Fibroblast of lung (primary cell): ENCODE results near the gene CTNND2. TPM values are rescaled to one million over a fixed set of nuclear protein-coding genes. Genes with fewer than 3 reads are reported as not detected.

Source experiments
- DNase-seq, 2 donors: peaks; one replicate each; pipeline versions ENCODE4 v3.0.0 to v3.0.0-alpha.2; 2010; ENCODE audit warnings: low read depth in 2 of 2
- H2AFZ ChIP-seq: 2 replicates; pipeline ENCODE4 v1.5.1; 2012; ENCODE audit warnings: low read length, control low read depth, inconsistent platforms
- H3K27ac ChIP-seq: 2 replicates; pipeline ENCODE4 v1.5.1; 2011; ENCODE audit warnings: low read length, control low read depth; ENCODE audit not compliant: insufficient read depth
- H3K27me3 ChIP-seq: 2 replicates; pipeline ENCODE4 v1.5.1; 2011; ENCODE audit warnings: mild to moderate bottlenecking, low read length; ENCODE audit not compliant: control insufficient read depth, insufficient read depth
- H3K36me3 ChIP-seq: 2 replicates; pipeline ENCODE4 v1.5.1; 2011; ENCODE audit warnings: low read length; ENCODE audit not compliant: control insufficient read depth, insufficient read depth
- H3K4me1 ChIP-seq: 2 replicates; pipeline ENCODE4 v1.5.1; 2011; ENCODE audit warnings: low read length; ENCODE audit not compliant: control insufficient read depth, insufficient read depth; ENCODE audit errors: extremely low read depth
- H3K4me2 ChIP-seq: 2 replicates; pipeline ENCODE4 v1.5.1; 2011; ENCODE audit warnings: low read length, control low read depth; ENCODE audit not compliant: insufficient read depth; ENCODE audit errors: extremely low read depth
- H3K4me3 ChIP-seq, 4 experiments: fragments of 200-600 bp in 1 of 4; sonication (generic) in 1 of 4; replicated peaks in 1 of 4; 2 replicates each; pipeline ENCODE4 v1.5.1; 2011 to 2016; ENCODE audit warnings: low read length in 4 of 4, low read depth in 3 of 4, mild to moderate bottlenecking in 3 of 4, control low read depth in 2 of 4, inconsistent platforms in 1 of 4, mixed read lengths in 1 of 4; ENCODE audit not compliant: insufficient read depth in 1 of 4; ENCODE audit errors: control extremely low read depth in 1 of 4
- H3K79me2 ChIP-seq: 2 replicates; pipeline ENCODE4 v1.5.1; 2012; ENCODE audit warnings: mild to moderate bottlenecking, low read length, inconsistent platforms; ENCODE audit not compliant: control insufficient read depth, insufficient read depth
- H3K9ac ChIP-seq: 2 replicates; pipeline ENCODE4 v1.5.1; 2011; ENCODE audit warnings: mild to moderate bottlenecking, low read length, control low read depth; ENCODE audit not compliant: insufficient read depth
- H3K9me3 ChIP-seq: 2 replicates; pipeline ENCODE4 v1.5.1; 2012; ENCODE audit warnings: low read depth, low read length; ENCODE audit not compliant: control insufficient read depth, insufficient read depth
- H4K20me1 ChIP-seq: 2 replicates; pipeline ENCODE4 v1.5.1; 2011; ENCODE audit warnings: low read length; ENCODE audit not compliant: control insufficient read depth, insufficient read depth; ENCODE audit errors: extremely low read depth
- CTCF ChIP-seq, 2 donors: IDR thresholded peaks in 1 of 2; conservative IDR thresholded peaks in 1 of 2; 1 replicate in 1 of 2; 2 replicates in 1 of 2; pipeline ENCODE4 v1.5.1; 2011 to 2012; ENCODE audit warnings: low read length in 2 of 2, control low read depth in 1 of 2, inconsistent platforms in 1 of 2, low read depth in 1 of 2, mild to moderate bottlenecking in 1 of 2
- EZH2 ChIP-seq: IDR thresholded peaks from 2 replicates; pipeline ENCODE4 v1.5.1; 2012; ENCODE audit warnings: low read length, control low read depth, mild to moderate bottlenecking; ENCODE audit errors: missing control alignments
- polyA plus RNA-seq, 2 donors: library from polyadenylated mRNA; depleted of rRNA in 1 of 2; stranded (reverse) in 1 of 2; unstranded in 1 of 2; fragments of >200 nt; gene quantifications; 2 replicates each; pipeline ENCODE4 v1.2.1, GENCODE V29; 2011 to 2012; ENCODE audit warnings: missing spikeins in 1 of 2
- total RNA-seq: library from RNA; depleted of rRNA; stranded (reverse); fragments of >200 nt; gene quantifications from 2 replicates; pipeline ENCODE4 v1.2.1, GENCODE V29; 2014

The CTNND2 gene
- total and polyA plus RNA-seq, 2 donors (not counting 1 experiment from before 2014, with no cell fraction given), result not detected

- no peak for DNase-seq
- TF ChIP-seq CTCF (conservative IDR thresholded peaks at IDR 0.05 in 1 of 2, IDR thresholded peaks at IDR 0.05 in 1 of 2; ENCODE audit: low read depth in 1 of 2, low read length in 2 of 2) (no peak), EZH2 (no peak)
- Histone ChIP-seq H2AFZ (no peak overlapping the region), H3K4me3 (no peak overlapping the region), H3K79me2 (no peaks in the 10 kb centered on the region), H3K4me1 (no peaks in the 10 kb centered on the region), H3K27me3 (no peaks in the 10 kb centered on the region), H3K27ac (no peak overlapping the region), H3K36me3 (no peaks in the 10 kb centered on the region), H3K4me2 (no peak overlapping the region), H3K9ac (no peak overlapping the region), H4K20me1 (no peaks in the 10 kb centered on the region), H3K9me3 (no peaks in the 10 kb centered on the region)
Measured at GRCh38 chr5:11407556-11408145, 496.6 kb downstream of the CTNND2 start.

- Histone ChIP-seq H3K4me2 (no peak overlapping the region), H4K20me1 (no peaks in the 10 kb centered on the region), H3K4me3 (no peak overlapping the region), H2AFZ (no peak overlapping the region), H3K9ac (no peak overlapping the region), H3K4me1 (no peaks in the 10 kb centered on the region), H3K36me3 (no peaks in the 10 kb centered on the region), H3K9me3 (no peaks in the 10 kb centered on the region), H3K27me3 (no peaks in the 10 kb centered on the region), H3K79me2 (no peaks in the 10 kb centered on the region), H3K27ac (no peak overlapping the region)
- no peak for DNase-seq
- no peak for TF ChIP-seq CTCF (conservative IDR thresholded peaks at IDR 0.05 in 1 of 2, IDR thresholded peaks at IDR 0.05 in 1 of 2; ENCODE audit: low read depth in 1 of 2, low read length in 2 of 2)
- TF ChIP-seq EZH2, result no peak
Measured at GRCh38 chr5:11400316-11400715, 503.9 kb downstream of the CTNND2 start.

- no peak overlapping the region for H3K4me3 ChIP-seq
- no peak overlapping the region for H2AFZ ChIP-seq
- no peak overlapping the region for H3K27ac ChIP-seq
- DNase-seq, result no peak
- H3K9me3 ChIP-seq, result no peaks in the 10 kb centered on the region
- no peaks in the 10 kb centered on the region for H3K4me1 ChIP-seq
- H3K79me2 ChIP-seq, result no peaks in the 10 kb centered on the region
- no peak overlapping the region for H3K4me2 ChIP-seq
- no peaks in the 10 kb centered on the region for H3K27me3 ChIP-seq
- no peaks in the 10 kb centered on the region for H3K36me3 ChIP-seq
- TF ChIP-seq CTCF (conservative IDR thresholded peaks at IDR 0.05 in 1 of 2, IDR thresholded peaks at IDR 0.05 in 1 of 2; ENCODE audit: low read depth in 1 of 2, low read length in 2 of 2) (no peak), EZH2 (no peak)
- H3K9ac ChIP-seq, result no peak overlapping the region
- no peaks in the 10 kb centered on the region for H4K20me1 ChIP-seq
Measured at GRCh38 chr5:11398728-11399127, 505.5 kb downstream of the CTNND2 start.
